ENCODE measurements around the gene ZBTB24. TPM values are rescaled to one million over a fixed set of nuclear protein-coding genes. Genes with fewer than 3 reads are reported as not detected.
A peak's percentile ranks its signal among the peaks of the same experiment; 100 is the strongest.

ZBTB24 gene
- total and polyA plus RNA-seq, 2 of the 13 experiments (the other 11 are each of a cell fraction or from before 2014, with no cell fraction given), result 1.5 to 6.2 TPM

GRCh38 chr6:109527989-109528388 is 45.0 kb upstream of the ZBTB24 start (continued):
- TF ChIP-seq ZNF841 (CRISPR knock-in tag; IDR thresholded peaks at IDR 0.05; ENCODE audit: borderline replicate concordance) (no peak), ARHGAP35 (CRISPR knock-in tag; IDR thresholded peaks at IDR 0.05; ENCODE audit: borderline replicate concordance) (no peak), ZNF234 (CRISPR knock-in tag; conservative IDR thresholded peaks at IDR 0.05) (no peak)

GRCh38 chr6:109526905-109527628 is 44.0 kb upstream of the ZBTB24 start:
- Histone ChIP-seq H3K9me3 (ENCODE audit: low read length) (peaks cover 11% of the 10 kb centered on the region), H3K9ac (ENCODE audit: insufficient read depth, low read depth, low read length) (no peak overlapping the region), H3K36me3 (replicated peaks in 1 of 2; ENCODE audit: control insufficient read depth in 1 of 2, insufficient read depth in 2 of 2, low read length in 2 of 2) (no peaks in the 10 kb centered on the region), H3K79me2 (ENCODE audit: insufficient read depth, low read length) (no peaks in the 10 kb centered on the region), H3K4me1 (ENCODE audit: insufficient read depth, low read length) (no peaks in the 10 kb centered on the region), H3K27me3 (ENCODE audit: control insufficient read depth in 1 of 2, insufficient read depth in 2 of 2, low read length in 2 of 2) (no peaks in the 10 kb centered on the region), H3K4me2 (ENCODE audit: low read depth, low read length) (peak overlapping the region; percentile 57), H4K20me1 (ENCODE audit: insufficient read depth, low read length) (no peaks in the 10 kb centered on the region; the same call in 1 of the 2 replicates), H3K27ac (ENCODE audit: extremely low read length, insufficient read depth, low read length) (no peak overlapping the region), H2AFZ (ENCODE audit: low read length) (peak overlapping the region; percentile 8), H3K4me3 (replicated peaks in 1 of 3; ENCODE audit: insufficient read depth in 1 of 3, low read depth in 2 of 3, low read length in 3 of 3) (no peak overlapping the region; a peak in 1 of 6 replicates)
- intact Hi-C loops (cut with micrococcal nuclease; ENCODE audit: unreplicated experiment), result loop anchor here (1.0 kb wide), 3 partner anchors 164 to 512 kb away; partner anchors contain the start of genes AK9 and FIG4
- in situ Hi-C loops (cut with HindIII; ENCODE audit: extremely low pct_ligation_motif_present, low pct_unique_long_range_greater_than_20kb), result loop anchor here (5.0 to 25.0 kb wide), 3 partner anchors 165 to 860 kb away; partner anchors contain the start of genes AK9 and FIG4
- FAIRE-seq (peak; percentile 77), ATAC-seq (peak; percentile 97), DNase-seq (ENCODE audit: low spot score) (peak; percentile 65)
- ChIA-PET CTCF (ENCODE audit: low intra/inter-chr PET ratio, low total read pairs) (interaction anchor here (1.4 to 2.3 kb wide), 4 partner anchors 168 to 526 kb away, joined by 3 to 10 read pairs (median 5); no protein-coding TSS in a partner anchor), POLR2A (no interaction called here)
- BruUV-seq (replicated peaks), result no TSS peak
- WGBS (ENCODE audit: low lambda C conversion rate), result under 1% methylated on average over 7 of the region's 7 CpGs
- TF ChIP-seq ZNF878 (CRISPR knock-in tag; IDR thresholded peaks at IDR 0.05) (no peak), CTCF (CRISPR knock-in tag; IDR thresholded peaks at IDR 0.05) (peak; percentile 86), ZNF576 (CRISPR knock-in tag; IDR thresholded peaks at IDR 0.05) (peak; percentile 98), RAD21 (CRISPR knock-in tag; IDR thresholded peaks at IDR 0.05) (peak; percentile 31; the same call in 1 of the 2 replicates), ZNF792 (CRISPR knock-in tag; IDR thresholded peaks at IDR 0.05) (no peak), SMC3 (IDR thresholded peaks at IDR 0.05; ENCODE audit: low read length) (peak; percentile 52; the same call in 1 of the 2 replicates), STAG1 (CRISPR knock-in tag; IDR thresholded peaks at IDR 0.05) (peak; percentile 80), ARID2 (CRISPR knock-in tag; IDR thresholded peaks at IDR 0.05; ENCODE audit: borderline replicate concordance) (no peak), ZNF770 (CRISPR knock-in tag; IDR thresholded peaks at IDR 0.05) (0 out of 2 replicates have a peak, but pooled peaks have one; percentile 14), ZNF674 (CRISPR knock-in tag; IDR thresholded peaks at IDR 0.05; ENCODE audit: low read depth) (no peak), TBX2 (CRISPR knock-in tag; IDR thresholded peaks at IDR 0.05; ENCODE audit: borderline replicate concordance) (0 out of 2 replicates have a peak, but pooled peaks have one; percentile 29), THAP9 (CRISPR knock-in tag; IDR thresholded peaks at IDR 0.05; ENCODE audit: borderline replicate concordance) (no peak)
